Measurements from ENCODE around the gene RNF217.

The RNF217 gene

GRCh38 chr6:125001684-125002405, 39.6 kb downstream of the RNF217 start:
- DNase-seq, result no peak
- no peaks in the 10 kb centered on the region for H3K9me3 ChIP-seq
- peak overlapping the region; percentile 12 for H3K4me3 ChIP-seq (ENCODE audit: low read depth, low read length)
- no peak for TF ChIP-seq CTCF (IDR thresholded peaks at IDR 0.05; ENCODE audit: low read depth, low read length)
- no peaks in the 10 kb centered on the region for H3K27me3 ChIP-seq
- H3K4me1 ChIP-seq, result no peaks in the 10 kb centered on the region
- no peaks in the 10 kb centered on the region for H3K36me3 ChIP-seq

GRCh38 chr6:125002406-125002741, 40.1 kb downstream of the RNF217 start:
- DNase-seq, result no peak
- no peak for TF ChIP-seq CTCF (IDR thresholded peaks at IDR 0.05; ENCODE audit: low read depth, low read length)
- Histone ChIP-seq H3K4me3 (ENCODE audit: low read depth, low read length) (peak overlapping the region; percentile 12), H3K4me1 (no peaks in the 10 kb centered on the region), H3K9me3 (no peaks in the 10 kb centered on the region), H3K36me3 (no peaks in the 10 kb centered on the region), H3K27me3 (no peaks in the 10 kb centered on the region)

- DNase-seq, result no peak
- H3K36me3 ChIP-seq, result no peaks in the 10 kb centered on the region
- no peaks in the 10 kb centered on the region for H3K27me3 ChIP-seq
- H3K9me3 ChIP-seq, result no peaks in the 10 kb centered on the region
- no peaks in the 10 kb centered on the region for H3K4me1 ChIP-seq
- no peak for TF ChIP-seq CTCF (IDR thresholded peaks at IDR 0.05; ENCODE audit: low read depth, low read length)
- H3K4me3 ChIP-seq (ENCODE audit: low read depth, low read length), result no peak overlapping the region
These were observed 40.8 kb downstream of the RNF217 start for GRCh38 chr6:125003070-125003469.

GRCh38 chr6:125004198-125004597, 42.0 kb downstream of the RNF217 start:
- H3K4me3 ChIP-seq (ENCODE audit: low read depth, low read length), result no peak overlapping the region
- no peaks in the 10 kb centered on the region for H3K9me3 ChIP-seq
- H3K36me3 ChIP-seq, result no peaks in the 10 kb centered on the region
- H3K27me3 ChIP-seq, result no peaks in the 10 kb centered on the region
- TF ChIP-seq CTCF (IDR thresholded peaks at IDR 0.05; ENCODE audit: low read depth, low read length), result no peak
- no peaks in the 10 kb centered on the region for H3K4me1 ChIP-seq
- no peak for DNase-seq

- TF ChIP-seq CTCF (IDR thresholded peaks at IDR 0.05; ENCODE audit: low read depth, low read length), result no peak
- DNase-seq, result no peak
- H3K9me3 ChIP-seq, result no peaks in the 10 kb centered on the region
- H3K27me3 ChIP-seq, result no peaks in the 10 kb centered on the region
- no peaks in the 10 kb centered on the region for H3K4me1 ChIP-seq
- no peak overlapping the region for H3K4me3 ChIP-seq (ENCODE audit: low read depth, low read length)
- no peaks in the 10 kb centered on the region for H3K36me3 ChIP-seq
These were observed 42.8 kb downstream of the RNF217 start for GRCh38 chr6:125004797-125005595.

- Histone ChIP-seq H3K4me1 (no peaks in the 10 kb centered on the region), H3K27me3 (no peaks in the 10 kb centered on the region)
- TF ChIP-seq CTCF (IDR thresholded peaks at IDR 0.05; ENCODE audit: low read depth, low read length), result no peak
These were observed 46.0 kb downstream of the RNF217 start for GRCh38 chr6:125008261-125008703.

More at GRCh38 chr6:125008261-125008703, 46.0 kb downstream of the RNF217 start:
- no peaks in the 10 kb centered on the region for H3K36me3 ChIP-seq
- no peaks in the 10 kb centered on the region for H3K9me3 ChIP-seq
- no peak for DNase-seq
- no peak overlapping the region for H3K4me3 ChIP-seq (ENCODE audit: low read depth, low read length)
